DMS114 treated with DMSO at 0.1 percent for 48 hours (cell line): ENCODE measurements around the gene ULK4.
A peak's percentile ranks its signal among the peaks of the same experiment; 100 is the strongest.
"Not testable (repeated sequence)": the region's sequence is repeated elsewhere in the genome, so short reads cannot be mapped to it uniquely, and the experiment has no call there.

ENCODE experiments used
- DNase-seq: peaks from one replicate; lab custom pipeline; 2025; ENCODE audit not compliant: unreplicated experiment; lab: John Stamatoyannopoulos, UW

ULK4 gene

DNA sequence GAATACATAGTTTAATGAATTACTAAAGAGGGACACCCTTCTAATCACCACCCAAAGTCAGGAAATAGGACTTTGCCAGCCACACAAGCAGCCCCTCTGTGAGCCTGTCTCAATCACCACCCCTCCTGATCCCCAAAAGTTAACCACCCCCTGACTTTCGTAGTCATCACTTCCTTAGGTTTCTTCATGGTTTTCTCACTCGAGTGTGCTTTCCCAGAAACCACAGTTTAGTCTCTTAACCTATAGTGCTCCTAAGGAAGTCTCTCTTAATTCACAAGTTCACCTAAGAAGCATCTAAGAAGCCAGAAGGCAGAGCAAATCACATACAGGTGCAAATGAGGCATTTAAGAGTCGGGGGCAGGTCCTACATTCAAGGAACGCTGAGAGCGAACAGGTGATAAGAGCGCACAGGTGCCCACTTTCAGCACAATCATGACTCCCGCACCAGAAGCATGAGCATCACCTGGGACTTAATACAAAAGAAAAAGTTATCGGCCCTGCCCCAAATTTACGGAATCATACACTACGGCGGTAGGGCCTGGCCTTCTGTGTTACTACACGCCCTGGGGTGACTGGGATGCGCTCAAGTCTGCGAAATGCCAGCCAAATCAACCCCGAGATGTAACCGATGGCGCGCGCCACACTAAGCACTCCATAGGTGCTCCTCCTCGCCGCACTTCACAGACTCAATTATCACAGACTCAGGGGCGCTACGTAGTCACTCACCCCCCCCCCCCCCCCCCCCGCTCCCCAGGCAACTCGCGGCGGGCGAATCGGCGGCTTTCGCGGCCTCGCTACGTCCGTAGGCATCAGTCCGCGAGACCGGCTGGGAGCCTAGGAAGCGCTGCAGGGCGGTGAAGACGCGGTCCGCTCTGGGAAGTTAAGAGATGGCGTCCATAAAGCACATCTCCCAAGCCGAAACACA lies 815 bp downstream of the ULK4 start:
- peak; percentile 30 for DNase-seq

DNA sequence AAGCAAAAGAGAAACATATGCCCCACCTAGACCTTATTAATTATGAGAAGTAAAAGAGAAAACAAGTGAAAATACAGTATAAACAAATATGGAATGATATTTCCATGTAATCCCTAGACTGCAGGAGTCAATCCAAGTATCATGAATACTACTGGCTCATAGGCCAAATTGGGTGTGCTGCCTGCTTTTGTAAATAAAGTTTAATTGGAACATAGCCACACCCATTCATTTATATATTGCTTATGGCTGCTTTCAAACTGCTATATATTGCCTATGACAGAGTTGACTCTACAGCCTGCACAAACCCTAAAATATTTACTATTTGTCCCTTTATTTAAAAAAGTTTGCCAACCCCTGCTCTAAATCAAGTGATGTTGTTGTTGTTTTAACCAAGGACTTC lies 5.3 kb downstream of the ULK4 start:
- DNase-seq, result no peak

DNA sequence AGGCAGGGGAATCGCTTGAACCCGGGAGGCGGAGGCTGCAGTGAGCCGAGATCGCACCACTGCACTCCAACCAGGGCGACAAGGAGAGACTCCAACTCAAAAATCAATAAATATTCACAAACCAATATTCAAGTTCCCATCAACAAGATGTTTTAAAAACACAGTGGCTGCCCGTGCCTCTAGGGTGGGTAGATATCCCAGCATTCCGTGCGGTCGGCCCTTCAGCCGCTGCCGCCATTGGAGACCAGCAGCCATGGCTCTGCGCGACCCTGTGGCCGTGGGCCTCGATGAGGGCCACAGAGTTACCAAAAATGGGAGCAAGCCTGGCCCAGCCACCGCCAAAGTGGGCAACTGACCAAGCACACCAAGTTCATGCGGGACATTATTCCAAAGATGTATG lies 6.7 kb downstream of the ULK4 start:
- no peak for DNase-seq

DNA sequence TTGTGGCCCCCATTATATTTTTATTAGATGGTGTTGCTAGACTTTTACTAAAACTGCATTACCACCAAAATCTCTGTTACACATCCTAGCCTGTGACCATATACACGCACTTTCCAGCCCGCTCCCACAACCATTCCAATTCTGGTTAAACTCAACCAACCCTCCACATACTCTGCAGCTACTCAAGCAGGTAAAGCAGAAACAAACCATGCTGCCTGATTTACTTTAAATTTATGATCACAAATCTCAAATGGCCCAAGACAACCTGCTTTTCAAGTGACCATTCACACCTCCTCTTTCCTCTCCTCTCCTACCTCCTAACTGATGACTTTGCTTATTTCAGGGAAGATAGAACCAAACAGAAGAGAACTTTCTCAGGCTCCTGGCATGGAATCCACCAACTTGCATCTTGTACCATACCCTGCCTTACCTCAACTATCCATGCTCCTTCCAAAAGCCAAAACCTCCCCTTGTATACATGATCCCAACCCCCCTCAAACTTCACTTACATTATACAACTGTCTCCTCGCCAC lies 18.5 kb downstream of the ULK4 start:
- DNase-seq, result no peak

DNA sequence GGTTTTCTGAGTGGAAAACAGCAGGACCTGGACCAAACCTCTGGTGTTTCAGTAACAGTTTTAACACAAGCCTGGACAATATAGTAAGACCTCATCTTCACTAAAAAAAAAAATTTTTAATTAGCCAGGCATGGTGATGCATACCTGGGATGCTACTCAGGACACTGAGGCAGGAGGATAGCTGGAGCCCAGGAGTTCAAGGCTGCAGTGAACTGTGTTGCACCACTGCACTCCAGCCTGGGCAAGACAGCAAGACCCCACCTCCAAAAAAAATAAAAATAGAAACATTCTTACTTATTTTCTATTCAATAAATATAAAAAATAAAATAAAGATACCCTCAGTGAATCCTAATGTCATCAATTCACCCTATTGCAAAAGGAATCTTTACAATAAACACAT lies 21.5 kb downstream of the ULK4 start:
- no peak for DNase-seq

DNA sequence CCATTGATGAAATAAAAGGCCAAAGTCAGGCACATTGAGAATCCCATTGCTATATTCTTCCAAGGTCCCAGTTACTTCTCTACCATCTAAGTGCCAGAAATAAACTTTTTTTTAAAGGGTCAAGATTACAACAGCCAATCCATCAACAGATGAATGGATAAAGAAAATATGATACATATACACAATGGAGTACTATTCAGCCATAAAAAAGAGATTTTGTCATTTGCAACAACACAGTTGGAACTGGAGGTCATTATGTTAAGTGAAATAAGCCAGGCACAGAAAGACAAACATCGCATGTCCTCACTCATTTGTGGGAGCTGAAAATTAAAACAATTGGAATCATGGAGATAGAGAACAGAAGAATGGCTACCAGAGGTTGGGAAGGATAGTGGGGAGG lies 25.5 kb downstream of the ULK4 start:
- no peak for DNase-seq

DNA sequence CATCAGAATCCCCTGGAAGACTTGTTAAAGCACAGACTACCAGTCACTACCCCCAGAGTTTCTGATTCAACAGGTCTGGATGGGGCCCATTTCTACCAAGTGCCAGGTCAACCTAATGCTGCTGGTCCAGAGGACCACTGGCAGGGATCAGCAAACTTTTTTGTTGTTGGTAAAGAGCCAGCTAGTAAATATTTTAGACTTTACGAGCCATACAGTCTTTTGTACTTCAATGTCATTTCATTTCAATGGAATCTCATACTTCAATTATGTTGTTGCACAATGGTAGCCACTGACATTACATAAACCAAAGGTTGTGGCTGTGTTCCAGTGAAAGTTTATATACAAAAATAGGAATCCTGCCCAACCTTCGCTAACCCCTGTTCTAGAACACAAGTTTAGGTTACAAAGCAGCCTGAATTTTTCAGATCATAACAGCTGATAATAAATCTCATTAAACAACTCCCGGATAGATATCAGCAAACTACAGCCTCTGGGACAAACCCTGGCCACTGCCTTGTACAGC lies 28.7 kb downstream of the ULK4 start:
- no peak for DNase-seq

DNA sequence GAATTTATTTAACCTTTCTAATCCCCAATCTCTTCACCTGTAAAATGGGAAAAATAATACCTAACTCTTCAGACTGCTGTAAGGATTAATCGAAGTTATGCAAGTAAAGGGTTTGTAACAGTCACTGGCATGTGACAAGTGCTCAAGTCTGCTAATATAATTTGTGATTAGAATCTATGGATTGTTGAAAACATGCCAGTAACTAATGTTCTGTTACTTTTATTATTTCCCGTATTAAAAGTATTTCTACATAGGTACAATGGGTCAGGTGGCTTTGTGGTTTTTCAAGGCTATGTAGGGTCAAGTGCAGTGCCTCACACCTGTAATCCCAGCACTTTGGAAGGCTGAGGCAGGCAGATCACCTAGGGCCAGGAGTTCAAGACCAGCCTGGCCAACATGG lies 29.4 kb downstream of the ULK4 start:
- DNase-seq, result no peak

DNA sequence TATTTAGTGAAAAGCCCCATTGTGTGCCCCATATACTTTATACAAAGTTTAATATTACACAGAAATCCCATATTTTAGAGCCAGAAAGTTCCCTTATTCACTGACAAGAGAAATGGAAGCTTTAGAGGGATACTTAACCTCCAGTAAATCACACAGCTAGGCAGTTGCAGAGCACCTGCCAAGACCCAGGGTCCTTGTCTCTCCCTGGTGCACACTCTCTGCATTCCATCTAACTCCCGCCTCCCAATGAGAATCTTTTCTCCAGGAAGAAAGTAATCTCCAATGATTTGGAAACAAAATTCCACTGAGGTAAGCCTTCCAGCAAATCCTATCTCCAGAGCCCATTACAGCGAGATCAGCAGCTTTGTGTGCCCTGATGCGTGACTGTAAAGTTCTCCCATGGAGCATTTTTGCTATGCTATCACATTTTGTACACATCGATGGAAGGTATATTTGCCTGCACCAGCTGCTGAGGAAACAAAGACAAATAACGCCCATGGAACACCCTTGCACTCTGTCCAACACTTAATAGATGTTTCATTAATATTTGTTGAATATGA lies 41.4 kb downstream of the ULK4 start:
- no peak for DNase-seq

DNA sequence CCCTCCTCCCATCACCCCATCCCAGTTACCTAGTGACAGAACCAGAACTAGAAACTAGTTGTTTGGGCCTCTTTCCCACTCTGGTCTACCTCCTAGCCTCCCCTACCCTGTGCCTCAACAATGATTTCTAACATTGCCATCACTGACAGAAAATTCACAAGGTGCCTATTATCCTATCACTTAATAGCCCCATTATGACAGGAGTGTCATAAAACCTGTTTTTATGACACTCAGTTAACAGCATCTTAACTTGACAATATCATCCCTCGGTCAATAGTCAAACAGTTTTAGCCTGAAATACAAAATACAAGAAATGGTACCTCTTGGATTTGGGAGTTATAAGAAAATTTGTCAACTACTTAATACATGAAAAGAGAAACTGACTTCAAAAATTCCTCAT lies 46.5 kb downstream of the ULK4 start:
- DNase-seq, result no peak

DNA sequence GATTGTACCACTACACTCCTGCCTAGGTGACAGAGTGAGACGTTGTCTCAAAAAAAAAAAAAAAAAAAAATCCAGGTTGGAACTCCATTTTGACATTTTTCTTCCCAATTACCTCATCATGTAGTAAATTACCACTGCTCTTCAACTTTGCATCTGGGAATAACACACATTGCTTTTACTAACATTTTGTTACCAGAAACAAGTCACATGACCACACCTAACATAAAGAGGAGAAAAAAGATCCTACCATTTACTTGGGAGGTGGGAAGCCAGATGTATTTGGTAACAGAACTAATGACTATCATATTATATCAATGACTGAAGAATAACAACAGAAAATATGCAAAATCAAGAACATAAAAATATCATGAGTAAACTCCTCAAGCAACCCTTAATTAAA lies 49.6 kb downstream of the ULK4 start:
- DNase-seq, result no peak

DNA sequence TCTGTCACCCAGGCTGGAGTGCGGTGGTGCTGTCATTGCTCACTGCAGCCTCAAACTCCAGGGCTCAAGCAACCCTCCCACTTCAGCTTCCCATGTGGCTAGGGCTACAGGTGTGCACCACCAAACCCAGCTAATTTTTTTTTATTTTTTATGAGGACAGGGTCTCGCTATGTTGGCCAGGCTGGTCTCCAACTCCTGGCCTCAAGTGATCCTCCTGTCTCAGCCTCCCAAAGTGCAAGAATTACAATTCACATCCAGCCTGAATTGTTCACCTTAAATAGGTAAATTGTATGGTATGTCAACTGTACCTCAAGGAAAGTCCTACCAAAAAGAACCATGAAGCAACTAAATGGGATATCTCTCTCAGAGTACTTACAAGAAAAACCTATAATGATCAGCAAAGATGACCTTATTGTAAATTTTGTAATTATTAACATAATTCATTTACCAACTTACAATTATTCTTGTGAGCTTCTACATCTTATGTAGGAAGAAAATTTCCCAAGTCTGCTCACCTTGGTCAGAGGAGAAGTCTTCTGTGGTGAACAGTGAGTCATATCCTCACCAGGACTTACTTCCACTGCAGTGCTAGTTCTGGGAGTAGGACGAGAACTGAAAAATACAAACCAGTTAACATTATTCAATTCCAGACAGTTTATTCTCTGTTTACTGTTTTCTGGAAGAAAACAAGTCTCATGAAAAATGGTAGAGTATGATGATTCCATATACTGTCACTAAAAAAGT lies 54.4 kb downstream of the ULK4 start:
- DNase-seq, result no peak

DNA sequence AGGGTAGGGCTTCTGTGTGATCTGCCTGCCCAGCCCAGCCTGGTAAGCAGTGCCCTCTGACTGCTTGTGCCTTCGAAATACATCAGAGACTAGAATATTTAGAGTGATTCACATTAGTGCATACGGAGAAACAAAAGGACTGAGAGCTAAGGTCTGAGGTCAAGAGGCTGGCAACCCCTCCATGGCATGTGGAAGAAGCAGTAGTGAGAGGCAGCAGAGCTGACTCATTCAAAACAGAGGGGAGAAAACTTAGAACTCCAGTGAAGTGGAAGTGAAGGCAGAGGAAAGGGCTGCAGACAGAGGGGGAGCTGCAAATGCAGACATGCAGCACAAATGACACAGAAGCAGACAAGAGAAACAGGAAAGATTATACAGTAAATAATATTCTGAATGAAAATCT lies 61.6 kb downstream of the ULK4 start:
- no peak for DNase-seq

DNA sequence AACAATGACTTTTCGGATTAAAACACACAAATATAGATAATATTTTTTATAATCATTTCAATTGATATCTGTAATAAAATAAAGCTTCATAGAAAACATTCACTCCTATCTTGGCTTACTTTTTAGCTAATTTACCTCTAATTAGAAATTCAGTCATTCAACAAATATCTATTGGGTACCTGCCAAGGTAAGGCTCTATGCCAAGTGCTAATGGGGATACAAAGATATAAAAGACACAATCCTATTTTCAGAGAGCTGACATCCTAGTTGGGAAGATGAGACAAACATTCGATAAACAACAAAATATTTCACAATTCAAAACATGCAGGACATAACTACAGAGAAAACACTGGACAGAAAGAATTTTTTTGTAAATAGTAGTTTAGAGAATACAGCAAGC lies 63.3 kb downstream of the ULK4 start:
- DNase-seq, result no peak

DNA sequence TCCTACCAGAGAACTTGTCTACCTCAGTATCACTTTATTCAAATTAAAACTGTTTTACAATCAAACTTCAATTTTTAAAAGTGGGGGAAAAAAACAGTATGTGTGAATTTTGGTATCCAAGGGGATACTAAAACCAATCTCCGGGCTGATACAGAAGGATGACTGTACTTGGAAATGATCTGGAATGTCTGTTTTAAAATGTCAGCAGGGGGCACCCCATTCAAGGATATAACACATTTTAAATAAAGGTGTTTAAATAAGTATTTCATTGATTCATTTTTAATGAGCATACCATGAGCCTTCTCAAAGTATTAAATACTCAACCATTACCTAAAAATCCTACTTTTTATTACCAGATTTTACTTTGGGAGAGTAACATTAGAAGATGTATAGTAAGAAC lies 67.9 kb downstream of the ULK4 start:
- peak; percentile 3 for DNase-seq

DNA sequence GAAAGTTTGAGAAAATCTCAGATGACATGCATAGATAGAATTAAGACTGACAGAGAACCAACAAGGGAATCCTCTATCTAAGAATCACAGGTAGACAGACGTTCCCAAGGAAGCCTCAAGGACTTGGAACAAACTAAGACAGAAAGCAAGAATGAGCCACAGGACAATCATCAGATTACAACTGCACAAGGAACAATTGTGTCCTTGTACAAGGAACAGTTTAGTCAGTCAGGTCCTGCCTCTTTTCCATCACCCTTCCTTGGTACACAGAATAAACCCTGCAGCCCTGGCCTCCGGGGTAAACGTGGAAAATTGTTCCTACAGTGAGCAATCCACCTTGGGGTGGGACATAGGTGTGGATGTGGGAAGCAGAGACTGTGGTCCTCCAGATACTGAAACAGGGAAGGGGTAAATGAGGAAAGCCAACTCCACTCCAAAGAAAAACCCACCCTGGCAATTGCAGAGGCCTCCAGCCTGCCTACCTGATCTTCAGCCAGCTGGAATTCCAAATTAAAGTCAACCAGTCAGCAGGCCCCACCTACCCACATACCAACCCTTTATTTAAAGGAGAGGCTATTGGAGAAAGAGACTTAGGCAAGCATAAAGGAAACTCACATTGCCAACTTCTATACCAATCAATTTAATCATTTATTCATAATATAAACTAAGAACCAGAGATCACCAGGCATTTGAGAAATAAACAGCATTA lies 73.4 kb downstream of the ULK4 start:
- no peak for DNase-seq

DNA sequence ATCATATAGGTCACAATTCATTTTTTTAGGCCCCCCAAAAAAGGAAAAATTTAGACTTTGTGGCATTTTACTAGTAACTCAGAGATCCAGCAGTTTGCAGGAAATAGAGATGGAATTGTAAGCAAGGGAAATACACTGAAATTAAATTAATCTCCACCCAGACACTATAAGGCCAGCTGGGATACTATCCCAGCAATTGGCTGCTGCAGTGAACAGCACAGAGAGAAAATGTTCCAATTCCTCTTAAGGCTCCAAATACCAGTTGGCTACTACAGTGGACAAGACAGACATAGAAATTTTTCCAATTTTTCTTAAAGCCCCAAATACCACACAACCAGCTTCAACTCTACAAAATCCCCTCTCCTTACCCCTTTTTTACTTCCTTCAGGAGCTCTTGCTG lies 78.9 kb downstream of the ULK4 start:
- no peak for DNase-seq

DNA sequence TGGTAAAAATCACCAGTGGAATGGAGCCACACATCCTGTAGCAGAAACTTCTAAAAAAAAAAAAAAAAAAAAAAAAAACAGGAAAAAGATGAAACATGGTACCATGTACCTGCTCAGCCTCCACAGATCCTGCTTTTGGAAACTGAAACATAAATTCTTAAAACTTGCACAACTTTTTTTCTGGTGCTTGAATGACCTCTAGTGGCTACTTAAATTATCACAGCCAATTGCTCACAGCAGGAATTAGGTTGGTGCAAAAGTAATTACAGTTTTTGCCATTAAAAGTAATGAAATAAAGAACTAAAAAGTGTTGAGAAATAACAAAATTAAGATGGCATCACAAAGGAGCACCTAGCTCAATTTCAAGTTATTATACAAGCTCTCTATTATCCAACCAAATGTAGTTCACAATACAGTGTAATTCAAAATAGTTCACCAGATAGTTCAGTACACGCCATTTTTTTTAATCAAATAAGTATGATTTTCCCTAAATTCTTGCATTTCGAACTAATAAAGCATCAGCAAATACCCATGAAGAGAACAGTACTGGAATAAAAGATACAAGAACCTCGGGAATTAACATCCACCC lies 80.6 kb downstream of the ULK4 start:
- peak; percentile 14 for DNase-seq

DNA sequence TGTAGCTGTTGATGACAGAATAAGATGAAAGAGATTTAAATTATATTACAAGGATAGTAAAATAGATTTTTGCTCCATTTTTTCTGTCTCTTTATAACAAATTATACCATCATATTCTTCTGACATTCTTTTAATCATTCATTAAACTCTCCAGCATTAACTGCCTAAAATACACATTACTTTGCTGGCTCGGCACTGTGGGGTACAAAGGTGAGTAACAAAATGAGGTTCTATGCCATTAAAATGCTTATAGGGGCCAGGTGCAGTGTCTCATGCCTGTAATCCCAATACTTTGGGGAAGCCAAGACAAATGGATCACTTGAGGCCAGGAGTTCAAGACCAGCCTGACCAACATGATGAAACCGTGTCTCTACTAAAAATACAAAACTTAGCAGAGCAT lies 81.5 kb downstream of the ULK4 start:
- no peak for DNase-seq

DNA sequence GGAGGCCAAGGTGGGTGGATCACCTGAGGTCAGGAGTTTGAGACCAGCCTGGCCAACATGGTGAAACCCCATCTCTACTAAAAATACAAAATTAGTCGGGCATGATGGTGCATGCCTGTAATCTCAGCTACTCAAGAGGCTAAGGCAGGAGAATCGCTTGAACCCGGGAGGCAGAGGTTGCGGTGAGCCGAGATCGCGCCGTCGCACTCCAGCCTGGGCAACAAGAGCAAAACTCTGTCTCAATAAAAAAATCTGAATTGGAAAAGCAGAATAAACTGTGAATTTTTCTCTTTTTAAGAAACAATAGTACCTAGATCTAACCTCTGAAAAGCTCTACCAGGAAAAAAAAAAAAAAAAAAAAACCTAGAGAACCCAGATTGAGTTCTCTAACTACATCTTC lies 84.2 kb downstream of the ULK4 start:
- DNase-seq, result not testable (repeated sequence)

DNA sequence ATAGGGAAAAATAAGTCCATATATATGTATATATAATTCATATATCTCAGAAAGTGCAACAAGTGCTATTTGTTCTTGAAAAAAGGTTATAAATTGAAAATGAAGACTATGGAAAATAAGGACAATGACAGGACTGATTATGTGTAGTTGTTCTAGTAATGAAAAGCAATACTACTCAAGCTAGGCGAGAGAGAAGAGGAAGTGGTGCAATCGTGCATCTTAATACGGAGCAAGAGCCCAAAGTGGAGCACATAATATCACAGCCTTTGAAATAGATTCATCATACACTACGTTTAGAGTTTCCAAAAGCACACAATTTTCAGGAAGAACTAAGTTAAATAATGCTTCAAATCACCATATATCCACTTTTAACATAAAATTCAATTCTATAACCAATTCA lies 87.9 kb downstream of the ULK4 start:
- no peak for DNase-seq
